Left ventricle myocardium inferior (tissue), 1 donor: Measurements from ENCODE around the gene THSD4. TPM values are rescaled to one million over a fixed set of nuclear protein-coding genes. Genes with fewer than 3 reads are reported as not detected.

Experiments used
- DNase-seq: peaks from one replicate; pipeline ENCODE4 v3.0.0-alpha.2; 2020
- H3K27ac ChIP-seq: fragments of 200-600 bp; replicated peaks from 2 replicates; pipeline ENCODE4 v1.8.0; 2021
- H3K27me3 ChIP-seq: fragments of 200-600 bp; 2 replicates; pipeline ENCODE4 v1.8.0; 2021; ENCODE audit warnings: low read depth
- H3K36me3 ChIP-seq: fragments of 200-600 bp; 2 replicates; pipeline ENCODE4 v1.8.0; 2021
- H3K4me1 ChIP-seq: fragments of 200-600 bp; 2 replicates; pipeline ENCODE4 v1.8.0; 2021
- H3K4me3 ChIP-seq: fragments of 200-600 bp; 2 replicates; pipeline ENCODE4 v1.8.0; 2021; ENCODE audit warnings: mild to moderate bottlenecking, moderate library complexity
- H3K9me3 ChIP-seq: fragments of 200-600 bp; replicated peaks from 2 replicates; pipeline ENCODE4 v1.8.0; 2021
- intact Hi-C: fragments of 100-400 bp; cut with micrococcal nuclease; formaldehyde crosslinking; loops from one replicate; pipeline ENCODE4 v1.11.0; 2022
- total RNA-seq: library from RNA; stranded (reverse); fragmentation: NEBNext Ultra II Directional; extraction: Animal tissue kit (Norgen Biotek cat#: 25700); gene quantifications from one replicate; pipeline ENCODE4 v1.2.1, GENCODE V29; 2021
- TF ChIP-seq, protein P1 (sequence below): fragments of 200-600 bp; IDR thresholded peaks from 2 replicates; pipeline ENCODE4 v1.8.0; 2021; ENCODE audit warnings: antibody characterized with exemption, mild to moderate bottlenecking, borderline replicate concordance
- donor health status: DM: no; HTN: yes; CAD: no; lungs with severe emphysema.

Gene THSD4
- total RNA-seq, 1 donor from 2014 or later = 95.8 TPM

- Histone ChIP-seq H3K4me1 (peaks cover 56% of the 10 kb centered on the region), H3K27ac (no peak overlapping the region), H3K9me3 (no peaks in the 10 kb centered on the region), H3K27me3 (no peaks in the 10 kb centered on the region), H3K36me3 (no peaks in the 10 kb centered on the region), H3K4me3 (no peak overlapping the region)
- no peak for DNase-seq
- TF ChIP-seq, protein P1, sequence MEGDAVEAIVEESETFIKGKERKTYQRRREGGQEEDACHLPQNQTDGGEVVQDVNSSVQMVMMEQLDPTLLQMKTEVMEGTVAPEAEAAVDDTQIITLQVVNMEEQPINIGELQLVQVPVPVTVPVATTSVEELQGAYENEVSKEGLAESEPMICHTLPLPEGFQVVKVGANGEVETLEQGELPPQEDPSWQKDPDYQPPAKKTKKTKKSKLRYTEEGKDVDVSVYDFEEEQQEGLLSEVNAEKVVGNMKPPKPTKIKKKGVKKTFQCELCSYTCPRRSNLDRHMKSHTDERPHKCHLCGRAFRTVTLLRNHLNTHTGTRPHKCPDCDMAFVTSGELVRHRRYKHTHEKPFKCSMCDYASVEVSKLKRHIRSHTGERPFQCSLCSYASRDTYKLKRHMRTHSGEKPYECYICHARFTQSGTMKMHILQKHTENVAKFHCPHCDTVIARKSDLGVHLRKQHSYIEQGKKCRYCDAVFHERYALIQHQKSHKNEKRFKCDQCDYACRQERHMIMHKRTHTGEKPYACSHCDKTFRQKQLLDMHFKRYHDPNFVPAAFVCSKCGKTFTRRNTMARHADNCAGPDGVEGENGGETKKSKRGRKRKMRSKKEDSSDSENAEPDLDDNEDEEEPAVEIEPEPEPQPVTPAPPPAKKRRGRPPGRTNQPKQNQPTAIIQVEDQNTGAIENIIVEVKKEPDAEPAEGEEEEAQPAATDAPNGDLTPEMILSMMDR = no peak
- intact Hi-C loops = loop anchor here (10.0 kb wide), 1 partner anchor 118 kb away; no protein-coding TSS in a partner anchor
Measured at GRCh38 chr15:71456811-71457210, 341.5 kb downstream of the THSD4 start.

DNA sequence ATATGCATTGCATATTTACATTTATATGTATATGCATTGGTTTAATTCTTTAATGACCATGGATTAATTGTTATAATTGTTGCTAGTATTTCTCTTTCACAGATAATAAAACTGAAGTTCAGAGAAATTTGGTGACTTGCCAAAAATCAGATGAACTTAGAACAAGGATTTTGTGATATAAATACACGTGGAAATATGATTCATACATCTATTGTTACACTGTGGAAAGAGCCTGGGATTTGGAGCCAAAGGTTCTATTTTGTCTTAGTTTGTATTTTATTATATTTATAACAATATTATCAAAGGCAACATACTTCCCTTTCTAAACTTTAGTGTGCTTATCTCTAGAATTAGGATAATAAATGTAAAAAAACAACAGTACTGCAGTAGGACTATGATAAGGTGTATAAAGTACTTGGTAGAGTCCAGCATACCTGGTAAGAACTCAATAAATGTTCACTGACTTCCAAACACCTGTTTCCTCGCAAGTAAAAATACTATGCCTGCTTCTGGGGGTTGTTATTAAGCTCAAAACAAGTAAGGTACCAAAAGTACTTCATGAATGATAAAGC, 342.9 kb downstream of the THSD4 start:
- Histone ChIP-seq H3K27ac (peak overlapping the region; percentile 56), H3K9me3 (no peaks in the 10 kb centered on the region), H3K4me3 (no peak overlapping the region), H3K4me1 (peaks cover 53% of the 10 kb centered on the region), H3K36me3 (no peaks in the 10 kb centered on the region), H3K27me3 (no peaks in the 10 kb centered on the region)
- TF ChIP-seq, protein P1 = no peak
- intact Hi-C loops = loop anchor here (10.0 kb wide), 1 partner anchor 117 kb away; no protein-coding TSS in a partner anchor
- no peak for DNase-seq

DNA sequence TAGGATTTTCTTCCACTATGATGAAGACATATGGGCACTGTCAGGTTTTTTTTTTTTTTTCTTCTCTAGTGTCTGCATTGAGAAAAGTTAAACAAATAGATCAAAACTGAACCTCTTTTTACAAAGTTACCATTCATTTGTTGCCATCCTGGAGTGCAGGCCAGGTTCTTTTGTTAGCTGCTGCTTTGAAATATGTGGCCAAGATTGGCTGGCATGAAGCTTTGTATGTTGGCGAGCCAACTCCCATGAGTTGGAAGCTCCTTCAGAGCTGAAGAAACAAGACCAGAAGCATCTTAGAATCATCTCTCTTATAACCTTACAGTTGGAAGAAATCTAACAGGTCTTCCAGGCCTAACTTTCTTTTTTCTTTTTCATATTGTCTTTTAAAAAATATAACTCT, 346.5 kb downstream of the THSD4 start:
- no peaks in the 10 kb centered on the region for H3K9me3 ChIP-seq
- TF ChIP-seq, protein P1 = no peak

DNA sequence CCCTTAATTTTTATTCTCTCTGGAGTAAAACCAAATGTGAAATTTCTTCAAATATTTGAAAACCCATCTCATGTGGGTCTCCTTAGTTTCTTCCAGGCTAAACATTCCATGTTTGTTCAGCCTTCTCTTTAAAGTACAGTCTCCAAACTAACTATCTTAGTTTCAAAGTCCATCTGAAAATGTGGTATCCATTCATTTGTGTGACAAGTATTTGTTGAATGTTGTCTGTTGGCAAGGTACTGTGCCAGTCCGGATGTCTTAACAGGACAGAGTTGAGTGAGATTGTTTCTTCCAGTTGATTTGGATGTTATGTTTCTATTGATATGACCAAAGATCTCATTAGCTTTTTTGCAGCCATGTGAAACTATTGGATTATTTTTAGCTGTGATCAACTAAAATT, 347.4 kb downstream of the THSD4 start:
- no peak for DNase-seq
- intact Hi-C loops = no loop called here
- Histone ChIP-seq H3K36me3 (no peaks in the 10 kb centered on the region), H3K9me3 (no peaks in the 10 kb centered on the region), H3K4me1 (peaks cover 49% of the 10 kb centered on the region), H3K4me3 (no peak overlapping the region), H3K27me3 (no peaks in the 10 kb centered on the region), H3K27ac (no peak overlapping the region)
- TF ChIP-seq, protein P1 = no peak

More for the DNA sequence above, 346.5 kb downstream of the THSD4 start:
- intact Hi-C loops = no loop called here
- Histone ChIP-seq H3K27me3 (no peaks in the 10 kb centered on the region), H3K4me3 (no peak overlapping the region), H3K4me1 (peaks cover 54% of the 10 kb centered on the region), H3K36me3 (no peaks in the 10 kb centered on the region), H3K27ac (no peak overlapping the region)
- no peak for DNase-seq

- H3K4me3 ChIP-seq = no peak overlapping the region
- H3K36me3 ChIP-seq = no peaks in the 10 kb centered on the region
- no peaks in the 10 kb centered on the region for H3K27me3 ChIP-seq
- H3K9me3 ChIP-seq = no peaks in the 10 kb centered on the region
- intact Hi-C loops = no loop called here
- H3K4me1 ChIP-seq = peaks cover 43% of the 10 kb centered on the region
- no peak for DNase-seq
- H3K27ac ChIP-seq = peak overlapping the region; percentile 22
- TF ChIP-seq, protein P1 = no peak
Measured at GRCh38 chr15:71463156-71463665, 347.9 kb downstream of the THSD4 start.
